Body of pancreas (tissue), 4 donors: ENCODE results near the gene HAP1.

ENCODE experiments used
- POLR2A ChIP-seq, 3 donors: fragments of 450-650 bp; IDR thresholded peaks; one replicate each; pipeline ENCODE4 v1.6.1; 2016; ENCODE audit warnings: antibody characterized with exemption in 3 of 3, mild to moderate bottlenecking in 2 of 3
- TF ChIP-seq, protein P1 (sequence below), 7 experiments: fragments of 450-650 bp in 4 of 7; fragments of 200-600 bp in 3 of 7; sonication (generic) in 3 of 7; IDR thresholded peaks; one replicate each; pipeline ENCODE4 v1.5.1; 2016 to 2019; ENCODE audit warnings: antibody characterized with exemption in 7 of 7

GRCh38 chr17:41733348-41734138, 900 bp downstream of the HAP1 start:
- TF ChIP-seq, protein P1, sequence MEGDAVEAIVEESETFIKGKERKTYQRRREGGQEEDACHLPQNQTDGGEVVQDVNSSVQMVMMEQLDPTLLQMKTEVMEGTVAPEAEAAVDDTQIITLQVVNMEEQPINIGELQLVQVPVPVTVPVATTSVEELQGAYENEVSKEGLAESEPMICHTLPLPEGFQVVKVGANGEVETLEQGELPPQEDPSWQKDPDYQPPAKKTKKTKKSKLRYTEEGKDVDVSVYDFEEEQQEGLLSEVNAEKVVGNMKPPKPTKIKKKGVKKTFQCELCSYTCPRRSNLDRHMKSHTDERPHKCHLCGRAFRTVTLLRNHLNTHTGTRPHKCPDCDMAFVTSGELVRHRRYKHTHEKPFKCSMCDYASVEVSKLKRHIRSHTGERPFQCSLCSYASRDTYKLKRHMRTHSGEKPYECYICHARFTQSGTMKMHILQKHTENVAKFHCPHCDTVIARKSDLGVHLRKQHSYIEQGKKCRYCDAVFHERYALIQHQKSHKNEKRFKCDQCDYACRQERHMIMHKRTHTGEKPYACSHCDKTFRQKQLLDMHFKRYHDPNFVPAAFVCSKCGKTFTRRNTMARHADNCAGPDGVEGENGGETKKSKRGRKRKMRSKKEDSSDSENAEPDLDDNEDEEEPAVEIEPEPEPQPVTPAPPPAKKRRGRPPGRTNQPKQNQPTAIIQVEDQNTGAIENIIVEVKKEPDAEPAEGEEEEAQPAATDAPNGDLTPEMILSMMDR (IDR thresholded peaks at IDR 0.05) = no peak
- no peak for TF ChIP-seq POLR2A (IDR thresholded peaks at IDR 0.05)
